ENCODE data around the gene DACH1.

DACH1 gene

GRCh38 chr13:71517004-71517403 is 350.0 kb downstream of the DACH1 start (continued):
- no peak for TF ChIP-seq ZNF350 (tag by site-specific recombination; IDR thresholded peaks at IDR 0.05)
- TF ChIP-seq ZBTB7A (tag by site-specific recombination; IDR thresholded peaks at IDR 0.05; ENCODE audit: low read depth): no peak

DNA sequence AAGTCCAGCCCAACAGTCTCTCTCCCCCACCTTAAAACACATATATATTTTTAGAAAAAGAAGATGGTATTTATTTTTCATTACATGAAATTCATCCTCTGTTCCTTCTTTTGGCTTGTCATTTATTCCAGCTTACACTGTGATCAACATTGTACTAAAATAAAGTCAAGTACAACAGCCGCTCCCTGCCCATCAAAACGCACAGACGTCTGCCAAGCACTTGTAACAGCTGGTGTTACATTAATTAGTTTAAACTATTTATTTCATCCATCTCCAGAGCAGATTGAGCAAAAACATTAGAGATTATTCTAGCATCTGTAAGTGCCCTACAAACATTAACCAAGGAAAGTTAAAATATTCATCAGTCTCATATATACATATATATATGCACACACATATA is 350.5 kb downstream of the DACH1 start:
- Histone ChIP-seq H3K36me3 (ENCODE audit: control insufficient read depth in 2 of 2, insufficient read depth in 1 of 2, low read length in 2 of 2) (no peaks in the 10 kb centered on the region), H3K9me3 (ENCODE audit: control insufficient read depth, insufficient read depth, low read depth, low read length) (no peaks in the 10 kb centered on the region), H3K4me3 (ENCODE audit: low read depth, low read length) (no peak overlapping the region), H3K27ac (ENCODE audit: extremely low read depth, low read depth, low read length) (no peak overlapping the region), H3K4me1 (ENCODE audit: control insufficient read depth, insufficient read depth, low read length) (no peaks in the 10 kb centered on the region)
- TF ChIP-seq ZNF2 (tag by site-specific recombination; IDR thresholded peaks at IDR 0.05): no peak
- TF ChIP-seq HOXC10 (CRISPR knock-in tag; IDR thresholded peaks at IDR 0.05): no peak
- no peak for TF ChIP-seq ZNF202 (tag by site-specific recombination; IDR thresholded peaks at IDR 0.05; ENCODE audit: borderline replicate concordance)
- no peak for TF ChIP-seq ZNF292 (tag by site-specific recombination; IDR thresholded peaks at IDR 0.05; ENCODE audit: borderline replicate concordance, low read depth)
- TF ChIP-seq ZNF121 (tag by site-specific recombination; IDR thresholded peaks at IDR 0.05): no peak
- TF ChIP-seq ZNF830 (tag by site-specific recombination; IDR thresholded peaks at IDR 0.05; ENCODE audit: low read depth): no peak
- TF ChIP-seq ZNF701 (tag by site-specific recombination; IDR thresholded peaks at IDR 0.05): no peak
- TF ChIP-seq KLF8 (tag by site-specific recombination; IDR thresholded peaks at IDR 0.05): no peak
- POLR2A ChIA-PET: no interaction called here
- CTCF ChIA-PET: no interaction called here

DNA sequence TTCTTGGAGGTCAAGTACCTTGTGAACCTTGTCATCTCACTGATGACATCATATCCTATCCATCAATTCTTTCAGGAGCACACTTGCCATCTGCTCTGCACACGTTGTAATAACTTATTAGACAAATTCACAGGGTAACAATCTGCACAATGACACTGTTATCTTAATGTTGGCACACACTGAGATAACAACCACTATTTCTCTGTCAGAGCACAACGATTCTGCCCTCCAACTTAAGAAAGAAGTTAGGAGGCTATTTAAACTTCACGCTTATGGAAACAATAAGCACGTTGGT is 351.3 kb downstream of the DACH1 start:
- POLR2A ChIA-PET: no interaction called here
- Histone ChIP-seq H3K4me1 (ENCODE audit: control insufficient read depth, insufficient read depth, low read length) (no peaks in the 10 kb centered on the region), H3K9me3 (ENCODE audit: control insufficient read depth, insufficient read depth, low read depth, low read length) (no peaks in the 10 kb centered on the region), H3K27ac (ENCODE audit: extremely low read depth, low read depth, low read length) (no peak overlapping the region), H3K4me3 (ENCODE audit: low read depth, low read length) (no peak overlapping the region), H3K36me3 (ENCODE audit: control insufficient read depth in 2 of 2, insufficient read depth in 1 of 2, low read length in 2 of 2) (no peaks in the 10 kb centered on the region)
- CTCF ChIA-PET: no interaction called here
- TF ChIP-seq ZEB2 (tag by site-specific recombination; IDR thresholded peaks at IDR 0.05): 0 out of 2 replicates have a peak, but pooled peaks have one; percentile 31
- no peak for TF ChIP-seq REST (tag by site-specific recombination; IDR thresholded peaks at IDR 0.05)
- TF ChIP-seq ZNF138 (tag by site-specific recombination; IDR thresholded peaks at IDR 0.05; ENCODE audit: borderline replicate concordance): no peak
- no peak for TF ChIP-seq ZNF155 (tag by site-specific recombination; IDR thresholded peaks at IDR 0.05)
- TF ChIP-seq HOXD13 (CRISPR knock-in tag; IDR thresholded peaks at IDR 0.05; ENCODE audit: borderline replicate concordance): no peak
- TF ChIP-seq ZNF76 (tag by site-specific recombination; IDR thresholded peaks at IDR 0.05; ENCODE audit: borderline replicate concordance, low read depth): no peak
- no peak for TF ChIP-seq ZNF335 (tag by site-specific recombination; conservative IDR thresholded peaks at IDR 0.05)
- no peak for TF ChIP-seq ZNF558 (tag by site-specific recombination; IDR thresholded peaks at IDR 0.05)
- no peak for TF ChIP-seq SP3 (tag by site-specific recombination; IDR thresholded peaks at IDR 0.05)
- no peak for TF ChIP-seq OVOL3 (tag by site-specific recombination; IDR thresholded peaks at IDR 0.05)
- TF ChIP-seq ZNF747 (tag by site-specific recombination; IDR thresholded peaks at IDR 0.05): no peak
- TF ChIP-seq ZNF549 (tag by site-specific recombination; IDR thresholded peaks at IDR 0.05): no peak
- TF ChIP-seq ZNF391 (tag by site-specific recombination; IDR thresholded peaks at IDR 0.05; ENCODE audit: borderline replicate concordance, low read depth): no peak
- TF ChIP-seq ZBTB48 (tag by site-specific recombination; IDR thresholded peaks at IDR 0.05): no peak
- no peak for TF ChIP-seq KLF9 (tag by site-specific recombination; IDR thresholded peaks at IDR 0.05; ENCODE audit: low read depth)
- TF ChIP-seq BCL6B (tag by site-specific recombination; IDR thresholded peaks at IDR 0.05): no peak
- no peak for TF ChIP-seq ZNF18 (tag by site-specific recombination; IDR thresholded peaks at IDR 0.05)
- 0 out of 2 replicates have a peak, but pooled peaks have one; percentile 23 for TF ChIP-seq ZNF629 (tag by site-specific recombination; IDR thresholded peaks at IDR 0.05)
- TF ChIP-seq EGR2 (tag by site-specific recombination; IDR thresholded peaks at IDR 0.05; ENCODE audit: low read depth): no peak
- TF ChIP-seq FEZF1 (tag by site-specific recombination; IDR thresholded peaks at IDR 0.05): peak; percentile 75
- TF ChIP-seq ZFP41 (tag by site-specific recombination; IDR thresholded peaks at IDR 0.05; ENCODE audit: borderline replicate concordance): no peak
- no peak for TF ChIP-seq ZNF571 (tag by site-specific recombination; IDR thresholded peaks at IDR 0.05)
